GM19467 (cell line): ENCODE results near the gene AJUBA.
A peak's percentile ranks its signal among the peaks of the same experiment; 100 is the strongest.
"Not testable (repeated sequence)": the region's sequence is repeated elsewhere in the genome, so short reads cannot be mapped to it uniquely, and the experiment has no call there.

Experiments used
- ATAC-seq: cut with Tn5 transposase; IDR thresholded peaks from one replicate; pipeline ENCODE4 v1.9.1; 2021; ENCODE audit warnings: mild to moderate bottlenecking, moderate library complexity; ENCODE audit not compliant: unreplicated experiment

AJUBA gene

GRCh38 chr14:23006544-23007419, 24.4 kb upstream of the AJUBA start:
- ATAC-seq, result peak; percentile 88

GRCh38 chr14:23006188-23006534, 23.8 kb upstream of the AJUBA start:
- ATAC-seq, result no peak

- ATAC-seq, result no peak
Observed at GRCh38 chr14:23005451-23006187, 23.3 kb upstream of the AJUBA start.

DNA sequence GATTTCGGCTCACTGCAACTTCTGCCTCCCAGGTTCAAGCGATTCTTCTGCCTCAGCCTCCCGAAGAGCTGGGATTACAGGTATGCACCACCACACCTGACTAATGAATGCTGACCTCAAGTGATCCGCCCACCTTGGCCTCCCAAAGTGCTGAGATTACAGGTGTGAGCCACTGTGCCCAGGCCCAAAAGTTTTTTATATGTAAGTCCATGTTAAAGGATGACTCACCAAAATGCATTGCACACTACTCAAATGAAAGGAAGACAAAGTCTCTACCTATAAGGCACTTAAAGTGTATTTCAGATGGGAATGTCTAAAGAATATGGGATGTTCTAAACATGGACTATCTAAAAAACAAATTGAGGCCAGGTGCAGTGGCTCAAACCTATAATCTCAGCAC, 21.9 kb upstream of the AJUBA start:
- ATAC-seq, result not testable (repeated sequence)

GRCh38 chr14:23002592-23002991, 20.2 kb upstream of the AJUBA start:
- no peak for ATAC-seq

DNA sequence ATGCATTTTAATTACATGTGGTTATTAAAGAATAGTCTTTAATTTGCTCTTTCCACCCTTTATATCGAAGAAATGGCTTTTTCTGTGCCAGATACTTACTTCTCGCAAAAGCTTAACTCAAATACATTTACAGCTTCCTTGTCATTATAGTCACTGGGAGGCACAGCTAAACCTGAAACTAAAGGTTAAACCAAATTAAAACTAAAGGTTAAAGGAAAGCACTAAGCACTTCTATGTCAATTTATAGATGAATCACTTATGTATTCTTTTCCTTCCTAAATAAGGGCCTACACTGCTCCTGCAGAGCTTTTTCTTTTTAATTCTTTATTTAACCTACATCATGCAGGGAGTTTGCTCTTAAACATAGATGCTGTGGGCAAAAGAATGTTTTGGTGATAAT, 18.5 kb upstream of the AJUBA start:
- ATAC-seq, result no peak

GRCh38 chr14:22998329-22999012, 16.1 kb upstream of the AJUBA start:
- no peak for ATAC-seq

DNA sequence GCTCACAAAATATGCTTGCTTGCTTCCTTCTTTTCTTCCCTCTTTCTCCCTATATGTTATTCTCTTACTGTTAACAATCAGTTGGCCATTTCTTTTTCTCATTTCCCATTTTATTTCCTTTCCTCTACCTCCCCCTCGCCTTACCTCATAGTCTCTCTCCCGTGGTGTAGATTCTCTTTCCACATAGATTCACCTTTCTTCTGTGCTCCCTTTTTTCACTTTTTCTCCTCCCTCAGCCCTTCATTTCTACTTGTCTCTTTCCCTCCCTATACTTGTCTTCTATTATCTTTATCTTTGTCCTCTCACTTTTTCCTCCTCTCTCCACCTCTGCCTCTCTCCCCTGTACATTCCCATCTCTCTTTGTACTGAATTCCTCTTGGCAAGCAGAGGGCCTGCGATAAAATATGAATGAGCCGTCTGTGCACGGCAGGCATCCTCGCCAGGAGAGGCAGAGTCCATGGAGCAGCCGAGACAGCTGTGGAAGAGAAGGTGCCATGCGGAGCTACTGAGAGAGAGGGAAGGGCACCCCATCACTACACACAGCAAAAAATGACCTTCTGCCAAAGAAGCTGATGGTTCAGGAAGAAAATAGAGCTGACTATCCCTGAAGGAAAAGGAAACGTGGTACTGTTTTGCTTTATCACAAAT, 15.4 kb upstream of the AJUBA start:
- no peak for ATAC-seq

DNA sequence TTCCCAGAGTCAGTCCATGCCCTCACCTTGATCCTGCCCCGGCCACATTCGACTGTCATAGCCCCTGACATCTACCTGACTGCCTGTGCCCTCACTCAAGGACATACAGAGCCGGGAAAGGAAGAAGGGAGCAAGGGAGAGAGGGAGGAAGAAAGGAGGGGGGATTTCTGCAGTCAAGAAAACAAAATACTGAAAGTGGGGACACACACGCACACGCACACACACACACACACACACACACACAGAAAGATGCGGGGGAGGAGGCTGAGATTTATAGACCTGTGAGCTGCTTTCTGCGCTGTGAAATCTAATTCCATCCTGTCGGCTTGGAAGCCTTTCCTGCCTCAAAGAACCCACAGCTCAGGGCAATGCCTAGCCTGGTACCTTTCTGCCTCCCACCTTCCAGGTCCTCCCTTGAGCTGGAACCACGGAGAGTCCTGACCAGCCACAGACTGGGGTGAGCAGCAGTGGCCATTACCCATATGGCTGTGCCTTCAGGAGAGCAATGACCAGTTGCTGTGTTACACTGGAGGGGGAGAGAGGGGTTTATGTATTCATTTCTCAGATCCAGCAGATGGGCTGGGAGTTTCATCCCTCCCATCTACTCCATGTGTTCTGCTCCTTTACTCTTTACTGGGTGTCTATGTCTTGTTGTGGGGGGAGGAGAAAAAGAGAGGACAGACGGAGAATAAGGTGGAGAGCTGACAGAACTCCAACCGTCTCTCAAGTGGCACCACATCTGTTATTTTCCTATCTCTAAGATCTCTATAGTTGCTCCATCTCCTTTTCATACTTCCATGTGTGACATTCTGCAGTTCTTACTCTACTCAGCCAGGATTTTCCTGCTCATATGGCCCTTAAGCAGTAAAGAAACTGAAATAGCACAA, 14.7 kb upstream of the AJUBA start:
- no peak for ATAC-seq

- no peak for ATAC-seq
Observed at GRCh38 chr14:22995889-22996625, 13.7 kb upstream of the AJUBA start.

- ATAC-seq, result no peak
Observed at GRCh38 chr14:22994762-22995275, 12.5 kb upstream of the AJUBA start.

DNA sequence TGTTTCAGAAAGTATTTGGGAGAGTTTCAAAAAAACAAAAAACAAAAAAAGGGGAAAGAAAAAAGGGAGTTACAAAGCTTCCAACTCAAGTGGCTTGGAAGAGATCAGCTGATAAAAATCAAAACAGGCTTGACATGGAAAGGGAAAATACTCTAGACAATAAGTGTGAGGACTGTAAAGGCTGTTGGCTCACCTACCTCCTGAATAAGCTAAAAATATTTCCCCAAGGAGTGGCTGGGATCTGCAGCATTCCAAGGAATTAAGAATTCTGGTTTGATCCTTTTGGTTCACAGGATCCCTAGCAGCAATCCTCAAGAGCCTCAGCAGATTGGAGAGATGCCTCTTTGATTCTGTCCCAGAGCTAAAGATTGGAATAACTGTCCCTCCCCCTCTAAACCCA, 11.2 kb upstream of the AJUBA start:
- ATAC-seq, result no peak

- no peak for ATAC-seq
Observed at GRCh38 chr14:22991852-22992251, 9.5 kb upstream of the AJUBA start.

GRCh38 chr14:22987291-22987690, 4.9 kb upstream of the AJUBA start:
- ATAC-seq, result no peak

DNA sequence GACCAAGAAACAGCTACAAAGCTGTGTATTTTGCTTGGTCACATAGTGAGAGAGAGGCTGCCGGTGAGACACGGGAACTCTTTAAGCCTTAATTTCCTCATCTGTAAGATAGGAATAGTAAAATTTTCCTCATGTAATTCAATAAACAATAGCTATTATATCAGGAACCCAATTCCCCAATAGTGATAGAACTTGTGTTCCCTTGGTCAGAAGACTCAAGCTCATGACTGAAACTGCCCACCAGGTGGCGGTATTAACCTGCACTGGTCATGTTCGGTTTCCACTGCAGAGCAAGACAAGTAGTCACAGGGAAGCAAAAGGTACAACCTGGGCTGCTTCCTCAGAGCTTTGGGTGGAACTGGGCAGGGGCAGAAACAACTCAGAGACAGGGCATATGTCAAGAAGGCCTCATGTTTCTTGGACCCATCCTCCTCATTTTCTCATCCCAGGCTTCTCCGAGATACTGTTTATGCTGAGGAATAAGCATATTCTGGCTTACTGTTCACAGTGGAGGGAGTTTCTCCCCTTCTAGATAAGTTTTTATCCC, 4.2 kb upstream of the AJUBA start:
- no peak for ATAC-seq

- no peak for ATAC-seq
Observed at GRCh38 chr14:22985894-22986507, 3.6 kb upstream of the AJUBA start.

DNA sequence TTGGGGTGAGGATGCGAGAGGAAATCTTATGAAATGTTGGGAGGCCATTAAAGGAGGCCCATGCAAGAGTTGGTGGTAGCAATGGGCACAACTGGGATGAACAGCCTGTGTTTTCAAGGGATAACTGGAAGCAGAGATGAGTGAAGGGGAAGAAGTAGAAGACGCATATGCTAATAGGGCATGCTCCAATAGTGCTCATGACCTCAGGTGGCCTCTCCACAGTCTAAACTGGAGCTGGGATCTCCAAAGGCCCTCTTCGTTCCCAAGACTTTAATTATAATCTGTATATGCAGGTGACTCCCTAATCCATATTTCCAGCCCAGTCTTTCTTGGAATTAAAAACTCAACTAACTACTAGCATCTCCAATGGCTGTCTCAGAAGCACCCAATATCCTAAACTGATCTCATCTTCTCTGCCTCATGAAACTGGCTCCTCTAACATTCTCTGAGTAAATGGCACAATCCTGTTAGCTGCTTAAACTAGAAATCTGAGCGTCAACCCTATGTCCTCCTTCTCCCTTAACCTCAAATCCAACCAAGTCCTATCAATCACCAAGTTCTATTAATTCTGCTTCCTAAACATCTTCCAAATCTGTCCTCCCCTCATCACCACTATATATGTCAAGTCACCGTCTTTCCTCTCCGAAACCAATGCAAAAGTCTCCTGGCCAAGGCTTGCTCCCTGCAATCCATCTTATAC, 2.8 kb upstream of the AJUBA start:
- ATAC-seq, result no peak

DNA sequence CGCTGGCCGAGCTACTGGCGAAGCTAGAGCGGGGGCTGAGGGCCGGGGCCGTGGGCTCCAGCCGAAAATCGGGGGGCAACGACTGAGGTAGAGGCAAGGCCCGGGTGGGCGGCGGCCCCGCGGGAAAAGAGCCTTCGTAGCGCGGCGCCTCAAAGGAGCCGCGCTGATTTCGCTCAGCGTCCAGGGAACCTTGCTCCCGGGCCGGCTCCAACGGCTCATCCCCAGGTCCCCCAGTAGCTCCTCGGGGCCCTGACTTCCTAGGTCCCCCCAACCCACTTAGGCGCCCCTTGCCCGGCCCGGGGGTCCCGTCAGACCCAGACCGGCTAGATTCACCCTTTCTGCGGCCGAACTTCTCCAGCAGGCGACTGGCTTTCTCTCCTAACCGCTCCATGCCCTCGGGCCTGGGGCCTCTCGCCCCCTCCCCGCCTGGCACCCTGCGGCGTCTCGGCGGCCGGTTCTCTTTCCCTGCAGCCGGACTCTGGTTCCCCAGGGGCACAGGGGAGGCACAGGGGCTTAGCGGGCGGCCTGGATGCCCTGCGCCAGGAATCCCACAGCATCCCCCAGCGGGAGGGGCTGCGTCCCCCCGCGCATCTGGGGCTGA, 375 bp downstream of the AJUBA start:
- no peak for ATAC-seq
